HG03354 (cell line): ENCODE results near the gene FGF14.
A peak's percentile ranks its signal among the peaks of the same experiment; 100 is the strongest.

Experiments used
- ATAC-seq: cut with Tn5 transposase; IDR thresholded peaks from one replicate; pipeline ENCODE4 v1.9.1; 2021; ENCODE audit warnings: mild to moderate bottlenecking; ENCODE audit not compliant: unreplicated experiment, poor library complexity, severe bottlenecking

FGF14 gene

GRCh38 chr13:101726681-101727080, 675.2 kb downstream of the FGF14 start:
- ATAC-seq = no peak

- no peak for ATAC-seq
These were observed 683.4 kb downstream of the FGF14 start for GRCh38 chr13:101718496-101718895.

- ATAC-seq = no peak
These were observed 684.5 kb downstream of the FGF14 start for GRCh38 chr13:101717353-101717752.

GRCh38 chr13:101714195-101714594, 687.7 kb downstream of the FGF14 start:
- ATAC-seq = no peak

- ATAC-seq = no peak
These were observed 689.9 kb downstream of the FGF14 start for GRCh38 chr13:101712026-101712348.

- no peak for ATAC-seq
These were observed 690.4 kb downstream of the FGF14 start for GRCh38 chr13:101711307-101712025.

- ATAC-seq = no peak
These were observed 691.9 kb downstream of the FGF14 start for GRCh38 chr13:101709952-101710351.

GRCh38 chr13:101708115-101708514, 693.7 kb downstream of the FGF14 start:
- no peak for ATAC-seq

- ATAC-seq = no peak
These were observed 694.2 kb downstream of the FGF14 start for GRCh38 chr13:101707659-101708058.

GRCh38 chr13:101706651-101707050, 695.2 kb downstream of the FGF14 start:
- peak; percentile 42 for ATAC-seq

GRCh38 chr13:101703838-101704237, 698.0 kb downstream of the FGF14 start:
- ATAC-seq = no peak

- no peak for ATAC-seq
These were observed 698.8 kb downstream of the FGF14 start for GRCh38 chr13:101703081-101703480.

- no peak for ATAC-seq
These were observed 701.2 kb downstream of the FGF14 start for GRCh38 chr13:101700598-101700997.

GRCh38 chr13:101698400-101698799, 703.4 kb downstream of the FGF14 start:
- no peak for ATAC-seq

- ATAC-seq = no peak
These were observed 704.1 kb downstream of the FGF14 start for GRCh38 chr13:101697745-101698144.

- ATAC-seq = no peak
These were observed 705.9 kb downstream of the FGF14 start for GRCh38 chr13:101695870-101696516.

GRCh38 chr13:101691341-101691860, 710.4 kb downstream of the FGF14 start:
- ATAC-seq = no peak

- ATAC-seq = no peak
These were observed 711.0 kb downstream of the FGF14 start for GRCh38 chr13:101690871-101691270.

GRCh38 chr13:101686003-101686402, 715.8 kb downstream of the FGF14 start:
- ATAC-seq = no peak

GRCh38 chr13:101681834-101682233, 720.0 kb downstream of the FGF14 start:
- no peak for ATAC-seq

- ATAC-seq = no peak
These were observed 728.3 kb downstream of the FGF14 start for GRCh38 chr13:101673360-101674105.
